HFF-Myc (cell line): Measurements from ENCODE around the gene OSTN.
A peak's percentile ranks its signal among the peaks of the same experiment; 100 is the strongest.

Experiments used
- DNase-seq: peaks from one replicate; pipeline ENCODE4 v3.0.0-alpha.2; 2011; ENCODE audit warnings: low read depth; ENCODE audit errors: extremely low read depth
- H3K4me3 ChIP-seq: replicated peaks from 2 replicates; pipeline ENCODE4 v1.5.1; 2011; ENCODE audit warnings: low read depth, mild to moderate bottlenecking, control low read depth, low read length
- CTCF ChIP-seq: IDR thresholded peaks from 2 replicates; pipeline ENCODE4 v1.5.1; 2012; ENCODE audit warnings: mild to moderate bottlenecking, low read depth, low read length, control low read depth; ENCODE audit errors: missing control alignments

OSTN gene

GRCh38 chr3:191197761-191198306 is 1.2 kb upstream of the OSTN start:
- DNase-seq: no peak
- no peak for TF ChIP-seq CTCF
- H3K4me3 ChIP-seq: no peak overlapping the region

- no peak overlapping the region for H3K4me3 ChIP-seq
- no peak for DNase-seq
- no peak for TF ChIP-seq CTCF
Measured at GRCh38 chr3:191198480-191198879, 561 bp upstream of the OSTN start.

- no peak for TF ChIP-seq CTCF
- no peak for DNase-seq
Measured at GRCh38 chr3:191210032-191210431, 11.0 kb downstream of the OSTN start.

GRCh38 chr3:191216510-191216909 is 17.5 kb downstream of the OSTN start:
- no peak overlapping the region for H3K4me3 ChIP-seq
- no peak for TF ChIP-seq CTCF
- no peak for DNase-seq

More at GRCh38 chr3:191210032-191210431, 11.0 kb downstream of the OSTN start:
- H3K4me3 ChIP-seq: no peak overlapping the region

- TF ChIP-seq CTCF: no peak
- no peak overlapping the region for H3K4me3 ChIP-seq
- no peak for DNase-seq
Measured at GRCh38 chr3:191217301-191217700, 18.3 kb downstream of the OSTN start.

GRCh38 chr3:191220908-191221307 is 21.9 kb downstream of the OSTN start:
- peak; percentile 11 for TF ChIP-seq CTCF
- DNase-seq: no peak
- no peak overlapping the region for H3K4me3 ChIP-seq

GRCh38 chr3:191221638-191222037 is 22.6 kb downstream of the OSTN start:
- no peak overlapping the region for H3K4me3 ChIP-seq
- no peak for TF ChIP-seq CTCF
- no peak for DNase-seq
